HUES6 (cell line): ENCODE measurements around the gene SIT1.

Experiments used
- H3K27ac ChIP-seq: 2 replicates; pipeline ENCODE4 v1.7.0; 2013; ENCODE audit warnings: low read depth, mild to moderate bottlenecking, low read length, inconsistent platforms
- H3K27me3 ChIP-seq: 2 replicates; pipeline ENCODE4 v1.6.1; 2013; ENCODE audit warnings: low read length; ENCODE audit not compliant: control insufficient read depth, insufficient read depth
- H3K36me3 ChIP-seq: 2 replicates; pipeline ENCODE4 v1.6.1; 2013; ENCODE audit warnings: low read length; ENCODE audit not compliant: control insufficient read depth, insufficient read depth
- H3K4me1 ChIP-seq: 2 replicates; pipeline ENCODE4 v1.6.1; 2013; ENCODE audit warnings: low read length; ENCODE audit not compliant: control insufficient read depth, insufficient read depth
- H3K4me3 ChIP-seq: 2 replicates; pipeline ENCODE4 v1.5.1; 2013; ENCODE audit warnings: low read depth, low read length
- H3K9ac ChIP-seq: one replicate; pipeline ENCODE4 v1.6.1; 2013; ENCODE audit warnings: mild to moderate bottlenecking, low read length
- H3K9me3 ChIP-seq: 2 replicates; pipeline ENCODE4 v1.6.1; 2013; ENCODE audit warnings: low read depth, low read length; ENCODE audit not compliant: control insufficient read depth, insufficient read depth

SIT1 gene

GRCh38 chr9:35689542-35690293 lies 39.0 kb upstream of the SIT1 start, which contains the start of gene TPM2:
Gene TPM2 (minus strand): TSS chr9:35689925. CDS start chr9:35689817, 108 bp downstream.
- peak within 1 kb of the TSS; percentile 85 for H3K27ac ChIP-seq
- H3K4me3 ChIP-seq: peak within 1 kb of the TSS; percentile 91
- peaks cover 15% of the 10 kb centered on the region; the same call in 1 of the 2 replicates for H3K4me1 ChIP-seq
- H3K9ac ChIP-seq: peak within 1 kb of the TSS; percentile 88
- no peaks in the 10 kb centered on the region for H3K27me3 ChIP-seq
- no peaks in the 10 kb centered on the region for H3K9me3 ChIP-seq
- H3K36me3 ChIP-seq: peaks cover 39% of the 10 kb centered on the region

DNA sequence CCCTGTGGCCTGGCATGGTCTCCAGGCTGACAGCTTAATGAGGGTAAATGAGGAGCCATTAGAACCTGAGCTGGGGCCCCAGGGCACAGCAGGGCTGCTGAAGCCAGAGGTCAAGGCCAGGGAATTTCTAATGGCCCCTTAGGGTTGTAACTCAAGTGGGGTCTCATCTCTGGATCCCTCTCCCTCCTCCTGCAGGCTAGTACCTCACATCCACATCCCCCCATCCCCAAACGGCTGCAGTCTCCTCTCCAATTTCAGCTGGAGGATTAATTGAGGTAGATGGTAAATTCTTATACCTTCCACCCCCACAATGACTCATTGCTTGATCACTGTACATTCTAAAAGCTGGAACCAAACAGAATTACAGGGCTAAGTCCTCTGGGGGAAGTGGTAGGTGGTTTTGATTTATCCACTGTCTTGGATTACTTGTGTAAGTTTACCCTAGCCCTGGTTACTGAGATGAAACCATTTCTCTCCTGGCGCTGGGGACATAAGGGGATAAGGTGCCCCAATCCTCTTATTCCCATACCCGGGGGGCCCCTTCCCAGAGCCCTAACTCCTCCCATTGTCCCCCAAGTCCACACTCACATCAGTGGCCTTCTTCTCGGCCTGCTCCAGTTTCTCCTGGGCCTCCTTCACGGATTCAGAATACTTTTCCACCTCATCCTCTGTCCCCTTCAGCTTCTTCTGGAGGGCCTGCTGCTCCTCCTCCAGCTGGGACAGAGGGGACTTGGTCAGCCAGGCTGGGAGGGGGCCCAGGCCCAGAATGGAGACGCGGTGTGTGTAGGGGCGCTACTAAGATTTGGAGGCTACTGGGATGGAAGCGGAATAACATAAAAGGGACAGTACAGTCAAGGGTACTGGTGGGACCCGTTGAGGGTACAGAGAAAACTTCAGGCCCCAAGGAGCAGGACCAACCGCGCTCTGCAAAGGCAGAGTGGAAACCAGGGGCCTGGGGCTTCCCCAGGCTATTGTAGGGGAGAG lies 38.1 kb upstream of the SIT1 start:
- Histone ChIP-seq H3K36me3 (peaks cover 48% of the 10 kb centered on the region), H3K4me3 (peak overlapping the region; percentile 91), H3K4me1 (peaks cover 15% of the 10 kb centered on the region; the same call in 1 of the 2 replicates), H3K9me3 (no peaks in the 10 kb centered on the region), H3K27ac (peak overlapping the region; percentile 78), H3K9ac (peak overlapping the region; percentile 88), H3K27me3 (no peaks in the 10 kb centered on the region)

DNA sequence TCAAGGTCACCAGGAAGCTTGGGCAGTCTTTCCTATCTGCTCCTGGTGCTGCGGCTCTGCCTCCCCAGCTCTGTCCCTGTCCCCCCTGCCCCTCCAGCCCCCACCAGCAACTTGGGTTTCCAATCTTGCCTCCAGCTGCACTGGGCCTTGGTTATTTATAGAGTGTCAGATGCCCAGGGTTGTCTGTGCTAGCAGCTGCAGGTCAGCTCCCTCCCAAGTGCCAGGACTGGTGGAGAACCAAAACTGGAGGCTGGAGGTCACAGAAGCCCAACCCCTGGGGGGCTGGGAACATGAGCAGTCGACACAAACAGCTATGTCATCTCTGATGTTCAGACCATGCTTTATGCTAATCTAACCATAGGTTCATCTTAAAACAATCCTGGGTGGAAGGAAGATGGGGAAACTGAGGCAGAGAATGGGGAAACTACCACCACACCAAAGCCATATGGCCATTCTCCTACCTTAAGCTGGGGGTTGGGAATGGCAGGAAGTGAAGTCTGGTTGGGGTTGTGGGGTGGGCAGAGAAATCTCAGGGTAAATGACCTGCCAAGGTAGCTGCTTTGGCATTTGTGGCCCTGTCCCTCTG lies 37.3 kb upstream of the SIT1 start:
- peak overlapping the region; percentile 88 for H3K9ac ChIP-seq
- H3K36me3 ChIP-seq: peaks cover 56% of the 10 kb centered on the region
- peak overlapping the region; percentile 91 for H3K4me3 ChIP-seq
- no peaks in the 10 kb centered on the region for H3K27me3 ChIP-seq
- H3K4me1 ChIP-seq: peaks cover 15% of the 10 kb centered on the region; the same call in 1 of the 2 replicates
- H3K27ac ChIP-seq: no peak overlapping the region
- H3K9me3 ChIP-seq: no peaks in the 10 kb centered on the region

- H3K4me3 ChIP-seq: no peak overlapping the region
- H3K4me1 ChIP-seq: peaks cover 15% of the 10 kb centered on the region; the same call in 1 of the 2 replicates
- H3K9ac ChIP-seq: no peak overlapping the region
- H3K27me3 ChIP-seq: no peaks in the 10 kb centered on the region
- no peak overlapping the region for H3K27ac ChIP-seq
- no peaks in the 10 kb centered on the region for H3K9me3 ChIP-seq
- H3K36me3 ChIP-seq: peaks cover 63% of the 10 kb centered on the region
Measured at GRCh38 chr9:35687306-35687705, 36.6 kb upstream of the SIT1 start.

DNA sequence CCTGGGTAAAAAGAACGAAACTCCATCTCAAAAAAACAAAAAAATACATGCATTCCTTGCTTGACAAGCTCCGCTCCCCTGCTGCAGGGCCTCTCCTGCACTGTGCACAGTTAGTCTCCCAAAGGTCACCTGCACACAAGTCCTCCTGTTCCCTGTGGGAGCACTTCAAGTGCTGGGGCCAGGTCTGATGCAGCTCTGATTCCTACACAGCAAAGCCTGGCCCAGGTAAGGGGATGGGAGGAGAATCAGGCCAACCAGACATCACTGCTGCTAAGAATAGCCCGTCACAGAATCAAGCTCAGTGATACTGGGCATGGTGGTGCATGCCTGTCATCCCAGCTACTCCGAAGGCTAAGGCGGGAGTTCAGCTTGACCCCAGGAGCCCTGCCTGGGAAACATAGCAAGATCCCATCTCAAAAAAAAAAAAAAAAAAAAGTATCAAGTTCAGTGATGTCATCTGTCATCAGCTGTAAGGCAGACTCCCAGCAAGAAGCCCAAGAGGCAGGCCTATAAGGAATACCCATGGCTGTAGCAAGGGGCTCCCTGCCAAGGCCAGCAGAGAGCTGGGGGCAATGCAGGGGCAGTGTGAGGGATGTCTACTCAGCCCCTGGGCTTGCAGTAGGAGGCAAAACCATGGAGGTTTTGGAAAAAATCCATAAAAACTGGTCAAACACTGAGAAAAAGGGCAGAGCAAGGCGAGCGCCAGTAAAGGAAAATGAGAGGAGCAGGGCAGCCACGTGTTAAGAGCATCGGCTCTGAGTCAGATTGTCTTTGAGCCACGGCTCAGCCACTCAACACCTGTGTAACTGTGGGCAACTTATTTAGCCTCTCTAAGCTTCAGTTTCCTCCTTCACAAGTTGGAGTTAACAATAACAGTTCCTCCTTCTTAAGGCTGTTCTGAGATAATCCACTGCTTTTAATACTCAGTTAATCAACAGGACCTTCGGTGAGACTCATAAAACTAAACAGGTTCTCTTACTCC lies 35.8 kb upstream of the SIT1 start:
- H3K36me3 ChIP-seq: peaks cover 71% of the 10 kb centered on the region
- H3K27ac ChIP-seq: no peak overlapping the region
- H3K4me1 ChIP-seq: peaks cover 13% of the 10 kb centered on the region; the same call in 1 of the 2 replicates
- H3K27me3 ChIP-seq: no peaks in the 10 kb centered on the region
- H3K9ac ChIP-seq: no peak overlapping the region
- H3K4me3 ChIP-seq: no peak overlapping the region
- H3K9me3 ChIP-seq: no peaks in the 10 kb centered on the region

GRCh38 chr9:35685506-35685905 lies 34.8 kb upstream of the SIT1 start:
- no peaks in the 10 kb centered on the region for H3K9me3 ChIP-seq
- H3K4me1 ChIP-seq: peaks cover 20% of the 10 kb centered on the region
- no peak overlapping the region for H3K9ac ChIP-seq
- no peak overlapping the region for H3K27ac ChIP-seq
- H3K27me3 ChIP-seq: no peaks in the 10 kb centered on the region
- peaks cover 74% of the 10 kb centered on the region for H3K36me3 ChIP-seq
- H3K4me3 ChIP-seq: no peak overlapping the region

DNA sequence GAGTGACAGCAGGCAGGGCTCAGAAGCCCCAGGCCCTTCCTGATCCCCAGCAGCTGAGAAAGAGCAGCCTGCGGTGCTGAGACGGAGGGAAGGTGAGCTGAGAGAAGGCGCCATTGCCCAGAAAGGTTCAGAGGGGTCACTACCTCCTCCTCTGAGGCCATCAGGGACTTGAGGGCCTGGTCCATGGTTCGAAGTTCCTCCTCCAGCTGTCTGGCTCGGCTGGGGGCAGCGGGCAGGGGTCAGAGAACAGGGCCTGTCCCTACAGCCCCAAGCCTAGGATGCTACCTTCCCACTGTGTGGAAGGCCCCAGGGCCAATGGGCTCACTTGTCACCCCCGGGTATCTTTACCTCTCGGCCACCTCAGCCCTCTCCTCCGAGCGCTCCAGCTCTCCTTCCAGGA lies 34.2 kb upstream of the SIT1 start:
- no peaks in the 10 kb centered on the region for H3K27me3 ChIP-seq
- peaks cover 74% of the 10 kb centered on the region for H3K36me3 ChIP-seq
- H3K9me3 ChIP-seq: no peaks in the 10 kb centered on the region
- no peak overlapping the region for H3K4me3 ChIP-seq
- H3K4me1 ChIP-seq: peaks cover 26% of the 10 kb centered on the region
- no peak overlapping the region for H3K27ac ChIP-seq
- H3K9ac ChIP-seq: no peak overlapping the region

- Histone ChIP-seq H3K9me3 (no peaks in the 10 kb centered on the region), H3K9ac (no peak overlapping the region), H3K4me3 (no peak overlapping the region), H3K4me1 (peaks cover 22% of the 10 kb centered on the region), H3K27ac (no peak overlapping the region), H3K36me3 (peaks cover 69% of the 10 kb centered on the region), H3K27me3 (no peaks in the 10 kb centered on the region)
Measured at GRCh38 chr9:35683323-35683722, 32.6 kb upstream of the SIT1 start.

GRCh38 chr9:35682520-35683315 lies 32.0 kb upstream of the SIT1 start:
- H3K27ac ChIP-seq: no peak overlapping the region

More at GRCh38 chr9:35682520-35683315, 32.0 kb upstream of the SIT1 start:
- Histone ChIP-seq H3K9me3 (no peaks in the 10 kb centered on the region), H3K4me3 (no peak overlapping the region), H3K36me3 (peaks cover 63% of the 10 kb centered on the region), H3K4me1 (peaks cover 18% of the 10 kb centered on the region), H3K9ac (no peak overlapping the region), H3K27me3 (no peaks in the 10 kb centered on the region)
